OCI-LY3 (cell line): ENCODE measurements around the gene CPEB1.
"Not testable (repeated sequence)": the region's sequence is repeated elsewhere in the genome, so short reads cannot be mapped to it uniquely, and the experiment has no call there.

ENCODE experiments used
- EZH2phosphoT487 ChIP-seq: fragments of 200-600 bp; shearing (Covaris generic); IDR thresholded peaks from 2 replicates; pipeline ENCODE4 v1.6.1; 2018; ENCODE audit warnings: antibody characterized with exemption, mixed run types, low read depth
- TF ChIP-seq, protein P1 (sequence below): fragments of 200-600, 300-600 bp; sonication (generic); IDR thresholded peaks from 2 replicates; pipeline ENCODE4 v1.5.1; 2014; ENCODE audit warnings: antibody characterized with exemption, low read length, low read depth

DNA sequence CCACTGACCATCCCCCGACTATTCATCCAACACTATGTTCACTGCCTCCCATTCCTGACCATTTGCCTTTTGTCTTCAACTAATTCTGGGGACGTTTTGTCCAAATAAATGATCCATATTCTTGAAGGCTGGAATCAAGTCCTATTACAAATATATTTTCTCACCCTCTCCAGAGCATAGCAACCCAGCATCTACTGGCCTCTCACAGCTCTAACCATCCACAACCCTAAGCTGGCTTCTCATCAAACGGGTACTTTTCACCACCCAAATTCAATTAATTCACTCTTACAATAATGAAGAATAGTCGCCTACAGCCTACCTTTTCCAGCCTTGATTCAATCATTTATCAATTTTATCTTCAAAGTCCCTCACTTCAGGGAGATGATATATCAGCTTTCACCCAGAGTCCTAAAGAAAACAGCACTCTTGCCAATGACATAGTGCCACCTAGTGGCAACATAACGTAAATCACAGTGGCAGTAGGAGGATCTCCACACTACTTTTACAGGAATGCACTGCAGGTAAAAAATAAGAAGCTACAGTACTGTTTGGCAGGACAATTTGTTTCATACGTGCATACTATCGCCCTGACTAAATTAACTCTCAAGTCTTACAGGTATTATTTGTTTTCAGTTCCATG lies 144.3 kb downstream of the CPEB1 start:
- TF ChIP-seq, protein P1, sequence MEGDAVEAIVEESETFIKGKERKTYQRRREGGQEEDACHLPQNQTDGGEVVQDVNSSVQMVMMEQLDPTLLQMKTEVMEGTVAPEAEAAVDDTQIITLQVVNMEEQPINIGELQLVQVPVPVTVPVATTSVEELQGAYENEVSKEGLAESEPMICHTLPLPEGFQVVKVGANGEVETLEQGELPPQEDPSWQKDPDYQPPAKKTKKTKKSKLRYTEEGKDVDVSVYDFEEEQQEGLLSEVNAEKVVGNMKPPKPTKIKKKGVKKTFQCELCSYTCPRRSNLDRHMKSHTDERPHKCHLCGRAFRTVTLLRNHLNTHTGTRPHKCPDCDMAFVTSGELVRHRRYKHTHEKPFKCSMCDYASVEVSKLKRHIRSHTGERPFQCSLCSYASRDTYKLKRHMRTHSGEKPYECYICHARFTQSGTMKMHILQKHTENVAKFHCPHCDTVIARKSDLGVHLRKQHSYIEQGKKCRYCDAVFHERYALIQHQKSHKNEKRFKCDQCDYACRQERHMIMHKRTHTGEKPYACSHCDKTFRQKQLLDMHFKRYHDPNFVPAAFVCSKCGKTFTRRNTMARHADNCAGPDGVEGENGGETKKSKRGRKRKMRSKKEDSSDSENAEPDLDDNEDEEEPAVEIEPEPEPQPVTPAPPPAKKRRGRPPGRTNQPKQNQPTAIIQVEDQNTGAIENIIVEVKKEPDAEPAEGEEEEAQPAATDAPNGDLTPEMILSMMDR: not testable (repeated sequence)
- TF ChIP-seq EZH2phosphoT487: not testable (repeated sequence)
